WI38 (cell line): ENCODE data around the gene WDR20.

Experiments
- H3K4me3 ChIP-seq: 2 replicates; pipeline ENCODE4 v1.5.1; 2011; ENCODE audit warnings: low read depth, mild to moderate bottlenecking, control low read depth, low read length
- TF ChIP-seq, protein P1 (sequence below): IDR thresholded peaks from 2 replicates; pipeline ENCODE4 v1.5.1; 2012; ENCODE audit warnings: low read depth, mild to moderate bottlenecking, control low read depth, low read length

WDR20 gene

DNA sequence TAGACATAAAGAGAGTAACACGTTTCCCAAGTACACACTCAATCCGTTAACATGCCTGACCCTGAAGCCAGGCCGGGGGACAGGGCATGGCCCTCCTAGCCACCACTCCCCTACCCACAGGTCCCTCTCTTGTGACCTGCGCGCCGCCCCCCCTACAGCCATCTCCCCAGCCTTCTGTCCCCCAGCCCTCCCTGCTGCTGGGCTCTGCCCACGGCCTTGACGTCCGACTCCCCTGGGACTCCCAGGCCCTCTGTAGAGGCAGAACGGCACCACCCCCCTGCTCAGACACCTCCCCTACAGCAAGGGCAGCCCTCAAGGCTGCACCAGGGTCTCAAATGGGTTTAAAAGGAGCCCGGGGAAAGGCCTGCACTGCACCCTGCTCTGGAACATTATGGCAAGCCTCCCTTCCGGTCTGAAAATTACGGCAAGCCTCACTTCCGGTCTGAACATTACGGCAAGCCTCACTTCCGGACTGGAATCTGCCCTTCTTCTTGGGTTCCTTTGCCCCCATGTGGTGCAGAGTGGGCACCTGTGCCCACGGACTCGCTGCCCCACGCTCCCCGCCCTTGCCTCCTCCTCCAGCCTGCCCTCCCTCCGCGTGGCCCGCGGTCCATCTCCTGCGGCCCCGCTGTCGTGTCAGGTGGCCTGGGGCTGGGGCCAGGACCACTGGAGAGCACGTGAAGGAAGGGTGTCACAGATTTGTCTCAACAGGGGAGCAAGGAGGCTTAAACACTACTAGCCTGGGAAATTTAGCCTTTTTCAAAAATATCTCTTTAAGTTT is 87.7 kb downstream of the WDR20 start:
- no peak overlapping the region for H3K4me3 ChIP-seq

DNA sequence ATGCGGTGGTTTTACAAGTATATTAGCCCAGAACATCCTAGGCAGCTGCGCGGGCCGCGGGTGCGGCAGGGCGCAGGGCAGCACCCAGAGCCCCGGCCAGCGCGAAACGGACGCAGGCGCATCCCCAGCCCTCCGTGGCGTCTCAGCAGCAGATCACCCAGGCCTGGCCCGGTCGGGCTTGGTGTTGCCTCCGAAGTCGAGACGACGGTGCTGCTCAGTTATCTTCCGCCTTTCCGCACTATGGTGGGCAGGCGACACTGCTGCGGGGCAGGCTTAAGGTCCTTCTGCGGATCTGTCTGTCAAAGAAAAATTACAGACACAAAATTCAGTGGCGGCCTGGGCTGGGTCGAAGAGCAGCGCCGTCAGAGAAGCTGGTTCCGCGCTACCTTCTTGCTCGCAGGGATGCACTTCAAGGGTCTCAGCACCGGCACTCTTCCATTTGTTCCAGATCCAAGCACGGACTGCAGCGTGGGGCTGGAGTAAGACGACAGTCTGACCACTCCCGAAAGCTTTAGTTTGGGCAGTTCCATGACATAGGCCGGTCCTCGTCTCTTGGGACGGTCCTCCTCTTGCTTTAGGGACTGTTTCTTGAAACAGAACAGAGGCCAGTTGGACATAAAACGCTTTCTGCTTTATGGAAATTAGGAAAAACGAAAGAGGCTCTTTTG is 89.5 kb downstream of the WDR20 start:
- H3K4me3 ChIP-seq, result no peak overlapping the region
- TF ChIP-seq, protein P1, sequence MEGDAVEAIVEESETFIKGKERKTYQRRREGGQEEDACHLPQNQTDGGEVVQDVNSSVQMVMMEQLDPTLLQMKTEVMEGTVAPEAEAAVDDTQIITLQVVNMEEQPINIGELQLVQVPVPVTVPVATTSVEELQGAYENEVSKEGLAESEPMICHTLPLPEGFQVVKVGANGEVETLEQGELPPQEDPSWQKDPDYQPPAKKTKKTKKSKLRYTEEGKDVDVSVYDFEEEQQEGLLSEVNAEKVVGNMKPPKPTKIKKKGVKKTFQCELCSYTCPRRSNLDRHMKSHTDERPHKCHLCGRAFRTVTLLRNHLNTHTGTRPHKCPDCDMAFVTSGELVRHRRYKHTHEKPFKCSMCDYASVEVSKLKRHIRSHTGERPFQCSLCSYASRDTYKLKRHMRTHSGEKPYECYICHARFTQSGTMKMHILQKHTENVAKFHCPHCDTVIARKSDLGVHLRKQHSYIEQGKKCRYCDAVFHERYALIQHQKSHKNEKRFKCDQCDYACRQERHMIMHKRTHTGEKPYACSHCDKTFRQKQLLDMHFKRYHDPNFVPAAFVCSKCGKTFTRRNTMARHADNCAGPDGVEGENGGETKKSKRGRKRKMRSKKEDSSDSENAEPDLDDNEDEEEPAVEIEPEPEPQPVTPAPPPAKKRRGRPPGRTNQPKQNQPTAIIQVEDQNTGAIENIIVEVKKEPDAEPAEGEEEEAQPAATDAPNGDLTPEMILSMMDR, result no peak

More for the DNA sequence above, 87.7 kb downstream of the WDR20 start:
- TF ChIP-seq, protein P1, result no peak

DNA sequence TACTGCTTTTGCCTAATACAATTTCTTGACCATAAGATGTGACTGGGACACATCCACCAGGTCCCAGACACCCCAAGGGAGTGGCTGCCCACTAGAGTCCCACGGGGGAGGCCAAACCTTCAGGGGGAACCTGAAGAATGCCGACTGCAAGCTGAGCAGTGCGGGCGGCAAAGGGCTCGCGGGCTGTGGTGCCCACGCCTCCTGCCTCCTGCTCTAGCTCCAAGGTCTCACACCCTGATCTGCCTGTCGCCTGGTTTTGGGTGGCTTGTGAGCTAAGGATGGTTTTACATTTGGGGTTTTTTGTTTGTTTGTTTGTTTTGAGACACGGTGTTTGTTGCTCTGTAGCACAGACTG is 90.0 kb downstream of the WDR20 start:
- TF ChIP-seq, protein P1, result no peak
- no peak overlapping the region for H3K4me3 ChIP-seq

DNA sequence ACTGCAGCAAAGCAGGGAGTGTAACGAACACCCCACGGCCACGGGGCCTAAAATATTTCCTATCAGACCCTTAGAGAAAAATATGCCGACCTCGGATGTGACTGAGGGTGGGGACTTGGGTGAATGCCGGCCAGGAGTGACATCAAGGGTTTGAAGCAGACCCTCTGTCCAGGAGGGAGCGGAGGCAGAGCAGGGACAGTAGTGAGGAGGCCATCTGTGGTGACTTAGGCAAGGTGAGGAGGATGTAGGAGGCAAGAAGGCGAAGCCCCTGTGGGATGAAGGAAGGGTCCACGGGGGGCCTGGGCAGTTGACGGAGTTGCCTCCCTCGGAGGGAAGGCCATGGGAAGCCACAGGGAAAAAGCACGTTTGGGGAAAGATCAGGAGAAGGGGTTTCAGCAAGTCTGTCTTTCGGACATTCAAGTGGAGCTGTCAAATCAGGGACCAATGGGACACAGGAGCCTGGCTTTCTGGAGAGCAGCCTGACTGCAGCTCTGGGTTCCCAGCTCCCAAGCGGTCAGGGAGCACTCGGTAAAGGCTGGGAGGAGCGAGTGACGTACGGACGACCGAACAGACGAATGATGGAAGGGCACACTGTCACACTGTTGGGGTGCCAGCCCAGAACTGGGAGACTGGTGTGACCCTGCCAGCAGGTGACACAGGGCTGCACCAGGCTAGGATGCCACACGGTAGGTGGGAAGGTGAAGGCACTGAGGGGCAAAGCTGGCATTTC is 90.9 kb downstream of the WDR20 start:
- H3K4me3 ChIP-seq, result no peak overlapping the region
- TF ChIP-seq, protein P1, result no peak

DNA sequence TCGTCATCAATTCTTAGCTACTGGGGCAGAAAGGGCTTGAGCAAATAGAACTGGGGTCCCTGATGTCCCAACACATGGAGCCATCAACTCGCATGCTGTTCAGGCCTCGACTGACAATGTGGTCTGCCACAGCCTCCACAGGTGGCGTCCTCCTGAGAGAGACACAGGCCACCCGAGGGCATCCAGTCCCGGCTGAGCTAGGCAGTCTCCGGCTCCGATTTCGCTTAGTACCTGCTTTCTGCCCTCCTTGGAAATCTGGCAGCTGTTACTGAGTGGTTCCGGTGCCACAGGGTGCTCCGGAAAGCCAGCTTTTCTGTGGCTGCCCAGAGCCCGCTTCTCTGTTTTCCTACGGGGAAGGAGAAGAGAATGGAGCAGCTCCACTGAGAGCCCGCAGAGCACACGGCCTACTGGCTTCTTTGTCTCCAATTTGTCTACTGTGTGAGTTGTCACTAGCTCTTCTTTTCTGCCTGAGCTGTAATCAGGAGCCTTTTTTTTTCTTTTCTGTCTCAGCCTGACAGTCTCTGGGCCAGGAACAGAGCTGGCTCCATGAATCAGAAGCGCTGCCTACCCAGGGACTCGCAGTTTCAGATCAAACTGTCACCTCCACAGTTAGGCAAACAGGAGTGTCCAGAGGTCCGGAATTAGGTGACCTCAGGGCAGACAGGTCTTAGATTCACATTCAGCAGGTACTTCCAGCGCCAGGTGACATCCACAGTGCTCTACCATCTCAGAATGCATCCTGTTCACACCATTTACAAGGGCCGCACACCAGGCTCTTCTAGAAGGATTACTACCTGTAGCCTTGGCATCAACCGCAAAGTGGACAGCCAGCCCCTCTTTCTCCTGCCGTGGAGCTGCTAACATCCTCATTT is 92.0 kb downstream of the WDR20 start:
- TF ChIP-seq, protein P1, result no peak
- H3K4me3 ChIP-seq, result no peak overlapping the region

DNA sequence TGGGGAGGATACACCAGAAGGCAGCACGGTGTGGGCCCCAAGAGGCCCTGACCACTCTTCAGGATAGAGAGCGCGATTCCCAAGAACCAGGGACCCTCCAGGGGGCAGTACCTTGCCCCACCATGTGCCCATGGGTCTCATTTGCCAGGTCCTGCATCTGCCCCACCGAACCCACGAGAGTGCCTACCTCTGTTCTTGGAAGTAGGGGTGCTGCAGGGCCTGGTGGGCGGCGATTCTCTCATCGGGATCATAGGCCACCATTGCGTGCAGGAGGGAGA is 92.6 kb downstream of the WDR20 start:
- no peak overlapping the region for H3K4me3 ChIP-seq
- TF ChIP-seq, protein P1, result no peak
